Activated CD8-positive, alpha-beta memory T cell treated with anti-CD3 and anti-CD28 coated beads for 4 hours (primary cell): ENCODE data around the gene LELP1.
"Not testable (repeated sequence)": the region's sequence is repeated elsewhere in the genome, so short reads cannot be mapped to it uniquely, and the experiment has no call there.

Experiments
- DNase-seq, 2 donors: peaks; one replicate each; pipeline ENCODE4 v3.0.0-alpha.2; 2020; ENCODE audit warnings: low read depth in 2 of 2

Gene LELP1

DNA sequence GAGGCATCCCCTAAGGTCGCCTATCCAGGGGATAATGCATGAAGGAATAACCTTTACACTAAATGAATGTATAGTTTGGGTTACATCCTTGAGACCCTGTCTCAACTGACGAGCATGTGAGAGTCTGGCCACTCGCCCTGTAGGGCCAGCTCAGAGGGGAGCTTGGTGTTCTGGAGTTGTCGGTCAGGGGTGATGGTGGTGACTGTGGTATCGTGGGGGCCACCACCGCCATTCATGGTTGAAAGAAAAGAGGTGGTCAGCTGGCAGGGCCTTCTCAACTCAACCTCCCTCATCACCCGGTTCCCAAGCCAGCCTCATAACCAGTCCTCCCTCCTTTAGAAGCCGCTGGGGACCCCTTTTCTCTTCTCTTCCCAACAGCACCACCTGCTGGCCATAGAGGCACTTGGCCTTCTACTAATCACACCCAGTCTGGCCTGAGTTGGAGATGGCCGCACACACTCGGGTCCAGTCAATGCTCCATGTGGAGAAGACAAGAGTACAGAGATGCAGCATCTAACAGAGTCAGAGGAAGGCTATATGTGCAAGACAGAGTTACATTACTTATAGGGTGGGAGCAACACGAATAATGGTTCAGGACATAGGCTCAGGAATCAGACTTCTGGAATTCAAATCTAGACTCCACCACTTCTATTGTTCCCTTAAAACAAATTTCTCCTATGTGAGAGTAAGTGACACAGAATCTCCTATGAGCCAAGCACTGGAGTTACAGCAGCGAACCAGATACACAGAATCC lies 26.0 kb downstream of the LELP1 start:
- DNase-seq: not testable (repeated sequence)

- DNase-seq: no peak
Measured at GRCh38 chr1:153231363-153231762, 28.1 kb downstream of the LELP1 start.

- no peak for DNase-seq
Measured at GRCh38 chr1:153231785-153232184, 28.6 kb downstream of the LELP1 start.

DNA sequence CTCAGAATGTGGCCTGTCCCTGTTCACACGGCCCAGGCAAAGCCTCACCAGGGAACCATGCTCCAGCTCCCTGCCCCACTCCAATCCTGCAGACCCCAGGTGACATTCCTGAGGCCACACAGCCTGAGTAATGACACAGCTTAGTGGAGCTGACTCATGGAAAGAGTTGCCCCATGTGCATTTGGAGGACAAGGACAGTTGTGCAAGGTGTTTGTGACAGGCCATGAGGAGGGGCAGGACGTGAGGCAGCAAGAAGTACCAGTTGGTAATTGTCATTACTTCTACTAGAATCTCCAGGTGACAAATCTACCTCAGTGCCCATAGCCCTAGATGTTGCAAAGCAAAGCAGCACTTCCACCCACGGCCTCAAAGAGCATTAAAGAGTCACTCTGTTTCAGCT lies 29.3 kb downstream of the LELP1 start:
- no peak for DNase-seq

DNA sequence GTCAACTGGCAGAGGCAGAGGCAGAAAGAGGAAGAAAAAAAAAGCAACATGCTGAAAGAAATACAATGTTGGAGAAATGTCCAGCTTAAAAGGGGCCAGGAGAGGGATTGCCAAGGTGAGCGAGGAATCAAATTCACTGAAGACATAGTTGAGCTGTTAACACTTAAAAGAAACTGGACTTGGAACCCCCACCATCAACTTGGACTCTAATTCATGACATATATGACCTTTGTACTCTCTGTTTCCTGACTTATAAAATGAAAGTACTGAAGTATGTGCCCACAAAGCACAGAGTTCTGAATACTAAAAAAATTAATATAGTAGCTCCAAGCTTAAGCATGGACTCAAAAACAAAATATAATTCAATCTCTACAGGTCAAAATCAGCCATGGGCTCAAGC lies 30.2 kb downstream of the LELP1 start:
- no peak for DNase-seq

DNA sequence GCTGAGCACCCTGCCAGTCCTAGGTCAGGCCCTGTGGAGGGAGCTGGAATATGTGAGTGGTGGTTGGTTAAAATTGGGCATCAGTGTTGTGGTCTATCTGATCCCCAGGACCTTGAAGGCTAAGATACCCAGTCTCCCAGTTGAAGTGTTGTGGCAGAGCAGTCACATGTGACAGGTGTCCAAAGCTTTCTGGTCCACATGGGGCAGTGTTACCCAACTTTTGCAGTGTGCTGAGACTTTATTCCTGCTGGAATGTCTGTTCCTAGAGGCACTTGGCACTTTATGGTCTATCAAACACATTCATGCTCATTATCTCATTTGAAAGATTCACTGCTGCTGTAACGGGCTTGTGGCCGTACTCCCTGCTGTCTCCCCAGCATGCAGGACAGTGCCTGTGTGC lies 35.3 kb downstream of the LELP1 start:
- no peak for DNase-seq

DNA sequence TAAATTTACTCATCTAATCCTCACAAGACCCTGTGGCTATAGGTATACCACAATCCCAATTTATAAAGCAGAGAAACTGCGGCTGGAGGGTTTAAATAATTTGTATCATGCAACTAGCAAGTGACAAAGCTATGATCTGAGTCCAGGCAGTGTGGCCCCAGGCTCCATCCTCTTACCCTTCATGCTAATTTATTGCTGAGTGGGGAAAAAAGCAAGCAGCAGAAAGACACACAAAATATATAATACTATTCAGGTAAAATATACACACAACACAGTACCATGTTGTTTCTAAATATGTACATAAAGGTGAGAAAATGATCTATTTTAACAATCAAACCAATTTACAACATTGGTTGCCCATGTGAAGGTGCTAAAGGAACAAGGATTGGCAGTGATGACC lies 38.9 kb downstream of the LELP1 start:
- DNase-seq: no peak

- no peak for DNase-seq
Measured at GRCh38 chr1:153245466-153245865, 42.2 kb downstream of the LELP1 start.

GRCh38 chr1:153246018-153246417 lies 42.8 kb downstream of the LELP1 start:
- DNase-seq: no peak

DNA sequence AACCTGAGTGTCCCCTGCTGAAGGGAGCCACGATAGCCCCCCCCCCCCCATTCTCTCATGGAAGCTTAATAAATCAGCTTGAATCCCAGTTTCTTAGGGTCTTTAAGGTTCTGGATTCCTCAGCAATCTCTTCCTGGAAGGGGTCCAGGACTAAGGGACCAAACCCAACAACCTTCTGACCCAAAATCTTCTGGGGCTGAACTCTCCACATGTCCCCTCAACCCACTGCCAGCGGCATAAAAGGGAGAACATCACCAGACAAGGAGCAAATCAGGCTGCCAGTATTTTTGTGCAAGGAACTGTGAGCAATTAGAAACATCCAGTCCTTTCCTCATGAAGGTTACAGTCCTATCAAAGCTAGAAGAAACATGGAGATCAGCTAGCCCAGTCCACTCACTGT lies 43.6 kb downstream of the LELP1 start:
- DNase-seq: no peak

- DNase-seq: no peak
Measured at GRCh38 chr1:153248176-153248879, 45.1 kb downstream of the LELP1 start.

DNA sequence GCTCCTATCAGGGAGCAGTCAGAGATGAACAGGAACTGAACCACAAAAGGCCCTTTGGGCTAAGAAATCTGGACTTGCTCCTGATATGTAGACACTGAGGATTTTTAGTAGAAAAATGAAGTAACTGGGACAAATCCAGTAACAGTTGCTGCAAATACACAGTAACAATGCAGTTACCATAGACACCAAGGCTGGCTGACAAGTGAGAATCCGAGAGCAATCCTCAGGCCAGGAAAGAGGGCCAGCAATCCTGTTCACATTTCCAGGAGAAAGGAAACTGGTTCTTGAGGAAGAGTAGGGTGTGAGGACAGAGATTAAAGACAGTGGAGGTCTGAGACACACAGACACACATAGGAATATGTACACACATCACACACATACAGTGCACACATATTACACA lies 46.9 kb downstream of the LELP1 start:
- no peak for DNase-seq

DNA sequence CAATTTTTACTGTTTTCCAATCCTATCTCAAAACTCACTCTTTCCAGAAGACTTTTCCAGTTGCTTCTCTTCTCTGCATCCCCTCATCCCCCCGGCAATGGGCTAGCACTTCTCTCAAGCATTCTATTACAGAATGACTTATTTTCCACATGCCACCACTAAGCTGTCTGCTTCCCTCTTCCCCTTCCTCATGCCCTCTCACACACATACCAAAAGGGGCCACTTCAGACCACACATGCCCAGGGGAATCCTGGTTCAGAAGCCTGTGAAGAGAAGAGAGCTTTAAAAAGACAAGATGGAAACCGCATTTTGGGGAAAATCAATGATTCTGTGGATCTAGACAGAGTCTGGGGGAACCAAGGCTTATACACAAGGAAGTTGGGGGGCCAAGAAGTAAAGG lies 47.9 kb downstream of the LELP1 start:
- no peak for DNase-seq

GRCh38 chr1:153251562-153251961 lies 48.3 kb downstream of the LELP1 start:
- DNase-seq: no peak

- no peak for DNase-seq
Measured at GRCh38 chr1:153251988-153252387, 48.8 kb downstream of the LELP1 start.

- DNase-seq: no peak
Measured at GRCh38 chr1:153253076-153253475, 49.8 kb downstream of the LELP1 start.

DNA sequence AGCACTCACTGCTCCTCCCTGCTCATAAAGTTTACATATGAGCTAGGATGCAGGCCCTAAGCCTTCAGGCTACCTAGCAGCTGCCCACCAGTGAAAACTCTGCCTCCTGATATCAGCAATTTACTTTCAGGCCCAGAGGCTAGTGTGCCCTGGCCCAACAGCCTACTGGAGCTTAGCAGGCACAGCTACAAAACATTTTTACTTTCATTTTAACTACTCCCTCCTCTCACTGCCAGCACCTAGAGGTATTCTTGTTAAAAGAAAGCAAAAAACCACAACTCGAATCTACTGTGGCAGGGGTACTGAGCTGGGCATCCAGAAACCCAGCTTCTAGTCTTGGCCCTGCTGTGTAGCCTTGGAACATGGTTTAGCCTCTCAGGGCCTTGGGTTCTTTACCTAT lies 50.5 kb downstream of the LELP1 start:
- DNase-seq: no peak
